HEK293 (cell line): ENCODE data around the gene APPL2.

ENCODE experiments used
- CTCF ChIA-PET: fragments of 350-600 bp; formaldehyde crosslinking; extraction: SDS; loops from one replicate; lab custom pipeline; 2021; ENCODE audit warnings: antibody characterized with exemption; lab: Yijun Ruan, JAX
- POLR2A ChIA-PET: fragments of 300-600 bp; formaldehyde crosslinking; extraction: SDS; loops from one replicate; lab custom pipeline; 2020; ENCODE audit warnings: antibody characterized with exemption, inconsistent platforms; lab: Yijun Ruan, JAX
- H3K27ac ChIP-seq: fragments of 200-500 bp; sonication (Bioruptor generic); 2 replicates; pipeline ENCODE4 v1.5.1; 2014; ENCODE audit warnings: low read depth, low read length, control low read depth, inconsistent platforms; ENCODE audit errors: extremely low read depth
- H3K36me3 ChIP-seq, 2 experiments: fragments of 200-500 bp in 1 of 2; sonication (Bioruptor generic) in 1 of 2; 1 replicate in 1 of 2; 2 replicates in 1 of 2; pipeline ENCODE4 v1.5.1; 2014 to 2017; ENCODE audit warnings: inconsistent platforms in 2 of 2, low read length in 2 of 2; ENCODE audit not compliant: control insufficient read depth in 2 of 2, insufficient read depth in 1 of 2
- H3K4me1 ChIP-seq: fragments of 200-500 bp; sonication (Bioruptor generic); 2 replicates; pipeline ENCODE4 v1.5.1; 2014; ENCODE audit warnings: mild to moderate bottlenecking, low read length, inconsistent platforms; ENCODE audit not compliant: control insufficient read depth, insufficient read depth
- H3K4me3 ChIP-seq: 2 replicates; pipeline ENCODE4 v1.5.1; 2011; ENCODE audit warnings: low read depth, mild to moderate bottlenecking, control low read depth, low read length, moderate library complexity
- H3K9me3 ChIP-seq: fragments of 200-500 bp; sonication (Bioruptor generic); 2 replicates; pipeline ENCODE4 v1.5.1; 2014; ENCODE audit warnings: low read depth, low read length, inconsistent platforms; ENCODE audit not compliant: control insufficient read depth, insufficient read depth
- BCL11B ChIP-seq: fragments of 450-650 bp; formaldehyde crosslinking; IDR thresholded peaks from 2 replicates; pipeline ENCODE4 v1.5.1; 2016; ENCODE audit warnings: low read depth, missing biosample characterization, missing genetic modification characterization
- BCL6B ChIP-seq: fragments of 450-650 bp; formaldehyde crosslinking; IDR thresholded peaks from 2 replicates; pipeline ENCODE4 v1.5.1; 2017; ENCODE audit warnings: missing biosample characterization, missing genetic modification characterization
- KLF7 ChIP-seq: fragments of 450-650 bp; formaldehyde crosslinking; IDR thresholded peaks from 2 replicates; pipeline ENCODE4 v1.5.1; 2016; ENCODE audit warnings: missing biosample characterization, missing genetic modification characterization, borderline replicate concordance
- ZBTB1 ChIP-seq: fragments of 450-650 bp; formaldehyde crosslinking; IDR thresholded peaks from 2 replicates; pipeline ENCODE4 v1.5.1; 2016; ENCODE audit warnings: missing biosample characterization, missing genetic modification characterization
- ZEB2 ChIP-seq: fragments of 450-650 bp; formaldehyde crosslinking; IDR thresholded peaks from 2 replicates; pipeline ENCODE4 v1.5.1; 2016; ENCODE audit warnings: missing biosample characterization, missing genetic modification characterization
- ZNF10 ChIP-seq: fragments of 450-650 bp; formaldehyde crosslinking; IDR thresholded peaks from 2 replicates; pipeline ENCODE4 v1.5.1; 2017; ENCODE audit warnings: missing biosample characterization, missing genetic modification characterization
- ZNF155 ChIP-seq: fragments of 450-650 bp; formaldehyde crosslinking; IDR thresholded peaks from 2 replicates; pipeline ENCODE4 v1.5.1; 2016; ENCODE audit warnings: missing biosample characterization, missing genetic modification characterization
- ZNF214 ChIP-seq: fragments of 450-650 bp; formaldehyde crosslinking; IDR thresholded peaks from 2 replicates; pipeline ENCODE4 v1.5.1; 2017; ENCODE audit warnings: missing biosample characterization, mild to moderate bottlenecking, missing genetic modification characterization, borderline replicate concordance
- ZNF292 ChIP-seq: fragments of 450-650 bp; formaldehyde crosslinking; IDR thresholded peaks from 2 replicates; pipeline ENCODE4 v1.5.1; 2016; ENCODE audit warnings: low read depth, missing biosample characterization, missing genetic modification characterization, borderline replicate concordance
- ZNF398 ChIP-seq: fragments of 450-650 bp; formaldehyde crosslinking; IDR thresholded peaks from 2 replicates; pipeline ENCODE4 v1.5.1; 2017; ENCODE audit warnings: missing biosample characterization, missing genetic modification characterization
- ZNF48 ChIP-seq: fragments of 450-650 bp; formaldehyde crosslinking; IDR thresholded peaks from 2 replicates; pipeline ENCODE4 v1.5.1; 2016; ENCODE audit warnings: missing biosample characterization, missing genetic modification characterization
- ZNF510 ChIP-seq: fragments of 450-650 bp; formaldehyde crosslinking; IDR thresholded peaks from 2 replicates; pipeline ENCODE4 v1.5.1; 2018; ENCODE audit warnings: mild to moderate bottlenecking, missing genetic modification characterization, missing biosample characterization; ENCODE audit not compliant: insufficient replicate concordance
- ZNF518A ChIP-seq: fragments of 450-650 bp; formaldehyde crosslinking; conservative IDR thresholded peaks from 2 replicates; pipeline ENCODE4 v1.5.1; 2016; ENCODE audit warnings: low read depth, missing biosample characterization, missing genetic modification characterization
- ZNF521 ChIP-seq: fragments of 450-650 bp; formaldehyde crosslinking; IDR thresholded peaks from 2 replicates; pipeline ENCODE4 v1.5.1; 2017; ENCODE audit warnings: missing biosample characterization, mild to moderate bottlenecking, missing genetic modification characterization
- ZNF529 ChIP-seq: fragments of 450-650 bp; formaldehyde crosslinking; IDR thresholded peaks from 2 replicates; pipeline ENCODE4 v1.5.1; 2017; ENCODE audit warnings: missing genetic modification characterization, missing biosample characterization; ENCODE audit not compliant: insufficient replicate concordance
- ZNF530 ChIP-seq: fragments of 450-650 bp; formaldehyde crosslinking; IDR thresholded peaks from 2 replicates; pipeline ENCODE4 v1.5.1; 2016; ENCODE audit warnings: low read depth, missing biosample characterization, missing genetic modification characterization
- ZNF544 ChIP-seq: fragments of 450-650 bp; formaldehyde crosslinking; IDR thresholded peaks from 2 replicates; pipeline ENCODE4 v1.5.0; 2017; ENCODE audit warnings: missing biosample characterization, missing genetic modification characterization
- ZNF555 ChIP-seq: fragments of 450-650 bp; formaldehyde crosslinking; conservative IDR thresholded peaks from 2 replicates; pipeline ENCODE4 v1.5.1; 2017; ENCODE audit warnings: missing biosample characterization, mild to moderate bottlenecking, missing genetic modification characterization, inconsistent platforms
- ZNF560 ChIP-seq: fragments of 450-650 bp; formaldehyde crosslinking; IDR thresholded peaks from 2 replicates; pipeline ENCODE4 v1.5.1; 2017; ENCODE audit warnings: missing biosample characterization, missing genetic modification characterization, borderline replicate concordance
- ZNF580 ChIP-seq: fragments of 450-650 bp; formaldehyde crosslinking; IDR thresholded peaks from 2 replicates; pipeline ENCODE4 v1.5.1; 2016; ENCODE audit warnings: missing biosample characterization, missing genetic modification characterization
- ZNF585B ChIP-seq: fragments of 450-650 bp; formaldehyde crosslinking; IDR thresholded peaks from 2 replicates; pipeline ENCODE4 v1.5.1; 2016; ENCODE audit warnings: missing biosample characterization, missing genetic modification characterization
- ZNF76 ChIP-seq: fragments of 450-650 bp; formaldehyde crosslinking; IDR thresholded peaks from 2 replicates; pipeline ENCODE4; 2016; ENCODE audit warnings: low read depth, missing biosample characterization, missing genetic modification characterization, borderline replicate concordance
- ZNF777 ChIP-seq: fragments of 450-650 bp; formaldehyde crosslinking; IDR thresholded peaks from 2 replicates; pipeline ENCODE4 v1.5.1; 2017; ENCODE audit warnings: missing biosample characterization, missing genetic modification characterization, borderline replicate concordance
- ZNF830 ChIP-seq: fragments of 450-650 bp; IDR thresholded peaks from 2 replicates; pipeline ENCODE4 v1.5.0; 2018; ENCODE audit warnings: missing biosample characterization, missing genetic modification characterization, low read depth, mild to moderate bottlenecking, moderate library complexity

Gene APPL2

GRCh38 chr12:105194947-105195346, 41.0 kb downstream of the APPL2 start:
- Histone ChIP-seq H3K4me3 (no peak overlapping the region), H3K27ac (no peak overlapping the region), H3K36me3 (peaks cover 27 to 87% of the 10 kb centered on the region in 2 experiments), H3K9me3 (no peaks in the 10 kb centered on the region), H3K4me1 (no peaks in the 10 kb centered on the region)
- POLR2A ChIA-PET, result no interaction called here
- TF ChIP-seq ZNF777 (tag by site-specific recombination) (no peak), ZNF521 (tag by site-specific recombination) (no peak), ZNF580 (no peak), ZBTB1 (tag by site-specific recombination) (no peak), ZNF292 (tag by site-specific recombination) (no peak), ZNF48 (tag by site-specific recombination) (no peak), ZNF585B (tag by site-specific recombination) (no peak), ZNF530 (tag by site-specific recombination) (no peak), ZNF10 (tag by site-specific recombination) (no peak), KLF7 (tag by site-specific recombination) (no peak), ZNF529 (tag by site-specific recombination) (no peak), ZNF398 (tag by site-specific recombination) (no peak), ZNF544 (tag by site-specific recombination) (no peak), ZNF555 (tag by site-specific recombination) (no peak), ZNF76 (tag by site-specific recombination) (no peak), ZNF155 (tag by site-specific recombination) (no peak), BCL11B (no peak), ZNF560 (tag by site-specific recombination) (no peak)
- CTCF ChIA-PET, result no interaction called here

GRCh38 chr12:105192624-105193225, 43.2 kb downstream of the APPL2 start:
- Histone ChIP-seq H3K27ac (no peak overlapping the region), H3K9me3 (no peaks in the 10 kb centered on the region), H3K4me1 (no peaks in the 10 kb centered on the region), H3K4me3 (no peak overlapping the region), H3K36me3 (peaks cover 47 to 90% of the 10 kb centered on the region in 2 experiments)
- CTCF ChIA-PET, result interaction anchor here (0.8 kb wide), 1 partner anchor 186 kb away, joined by 3 read pairs; no protein-coding TSS in a partner anchor
- POLR2A ChIA-PET, result no interaction called here
- TF ChIP-seq ZNF398 (tag by site-specific recombination) (no peak), ZNF518A (tag by site-specific recombination) (no peak), ZNF580 (no peak), ZNF830 (tag by site-specific recombination) (no peak), ZEB2 (no peak), BCL6B (tag by site-specific recombination) (no peak), ZNF214 (tag by site-specific recombination) (no peak), ZNF510 (tag by site-specific recombination) (no peak)
